ENCODE data around the gene LGMN.

GRCh38 chr14:92794961-92795360 lies 46.5 kb upstream of the LGMN start:
- TF ChIP-seq POLR2A (IDR thresholded peaks at IDR 0.05) (no peak), CTCF (IDR thresholded peaks at IDR 0.05) (no peak)
